HS-27A (cell line): ENCODE data around the gene DTD2.
"Not testable (repeated sequence)": the region's sequence is repeated elsewhere in the genome, so short reads cannot be mapped to it uniquely, and the experiment has no call there.

ENCODE experiments used
- DNase-seq: peaks from one replicate; pipeline ENCODE4 v3.0.0-alpha.2; 2012; ENCODE audit warnings: low read depth, missing footprints

DTD2 gene

GRCh38 chr14:31456841-31457664 lies at the start of gene DTD2:
TSS of gene DTD2 (minus strand) at chr14:31457506. CDS start at chr14:31457393, 113 bp downstream.
- DNase-seq = peak; percentile 86

GRCh38 chr14:31505411-31505810 lies 48.1 kb upstream of the DTD2 start:
- peak; percentile 69 for DNase-seq

GRCh38 chr14:31501870-31502269 lies 44.6 kb upstream of the DTD2 start:
- DNase-seq = no peak

- no peak for DNase-seq
Observed at GRCh38 chr14:31492759-31493498, 35.6 kb upstream of the DTD2 start.

- no peak for DNase-seq
Observed at GRCh38 chr14:31489691-31490090, 32.4 kb upstream of the DTD2 start.

GRCh38 chr14:31487886-31488285 lies 30.6 kb upstream of the DTD2 start, which contains the start of gene GPR33:
TSS of gene GPR33 (minus strand) at chr14:31488039. CDS start at chr14:31483965, 4,074 bp downstream.
- DNase-seq = no peak

- DNase-seq = no peak
Observed at GRCh38 chr14:31486764-31487163, 29.5 kb upstream of the DTD2 start.

GRCh38 chr14:31484754-31485153 lies 27.4 kb upstream of the DTD2 start:
- no peak for DNase-seq

- DNase-seq = no peak
Observed at GRCh38 chr14:31480156-31480555, 22.9 kb upstream of the DTD2 start.

- no peak for DNase-seq
Observed at GRCh38 chr14:31479027-31479426, 21.7 kb upstream of the DTD2 start.

- no peak for DNase-seq
Observed at GRCh38 chr14:31477248-31477647, 19.9 kb upstream of the DTD2 start.

GRCh38 chr14:31476131-31476866 lies 19.0 kb upstream of the DTD2 start:
- DNase-seq = no peak

- no peak for DNase-seq
Observed at GRCh38 chr14:31466554-31466953, 9.2 kb upstream of the DTD2 start.

GRCh38 chr14:31465111-31465510 lies 7.8 kb upstream of the DTD2 start:
- DNase-seq = no peak

GRCh38 chr14:31462450-31462849 lies 5.1 kb upstream of the DTD2 start:
- DNase-seq = not testable (repeated sequence)

- no peak for DNase-seq
Observed at GRCh38 chr14:31461545-31461944, 4.2 kb upstream of the DTD2 start.

- DNase-seq = no peak
Observed at GRCh38 chr14:31457665-31458659, 656 bp upstream of the DTD2 start.

GRCh38 chr14:31449971-31450610 lies 7.2 kb downstream of the DTD2 start:
- no peak for DNase-seq

- no peak for DNase-seq
Observed at GRCh38 chr14:31449136-31449535, 8.2 kb downstream of the DTD2 start.

- DNase-seq = no peak
Observed at GRCh38 chr14:31445703-31446102, 11.6 kb downstream of the DTD2 start.

GRCh38 chr14:31442284-31442683 lies 15.0 kb downstream of the DTD2 start:
- no peak for DNase-seq
